Measurements from ENCODE around the gene FRAS1.

GRCh38 chr4:78468272-78468671 lies 411.1 kb downstream of the FRAS1 start:
- TF ChIP-seq POLR2AphosphoS5 (IDR thresholded peaks at IDR 0.05) (no peak), POLR2A (IDR thresholded peaks at IDR 0.05) (no peak), CTCF (IDR thresholded peaks at IDR 0.05) (no peak)

Data from breast epithelium (tissue), 3 donors.